ENCODE data around the gene TRAM2. TPM values are rescaled to one million over a fixed set of nuclear protein-coding genes. Genes with fewer than 3 reads are reported as not detected.

The TRAM2 gene
- total RNA-seq, 2 donors from 2014 or later, result 40.0 to 41.8 TPM

- Histone ChIP-seq H3K36me3 (no peaks in the 10 kb centered on the region), H3K4me1 (ENCODE audit: control insufficient read depth in 1 of 2, low read depth in 2 of 2) (peaks cover 8 to 25% of the 10 kb centered on the region in 2 donors), H3K27me3 (replicated peaks; ENCODE audit: insufficient read depth) (no peaks in the 10 kb centered on the region), H3K9me3 (no peaks in the 10 kb centered on the region), H3K27ac (no peak overlapping the region), H3K4me3 (no peak overlapping the region)
- DNase-seq (ENCODE audit: low spot score) (no peak), ATAC-seq (ENCODE audit: insufficient number of reproducible peaks, low FRiP score, low read depth) (no peak)
- TF ChIP-seq CTCF (IDR thresholded peaks at IDR 0.05), result no peak
Observed at GRCh38 chr6:52579006-52579660, 2.3 kb upstream of the TRAM2 start.

DNA sequence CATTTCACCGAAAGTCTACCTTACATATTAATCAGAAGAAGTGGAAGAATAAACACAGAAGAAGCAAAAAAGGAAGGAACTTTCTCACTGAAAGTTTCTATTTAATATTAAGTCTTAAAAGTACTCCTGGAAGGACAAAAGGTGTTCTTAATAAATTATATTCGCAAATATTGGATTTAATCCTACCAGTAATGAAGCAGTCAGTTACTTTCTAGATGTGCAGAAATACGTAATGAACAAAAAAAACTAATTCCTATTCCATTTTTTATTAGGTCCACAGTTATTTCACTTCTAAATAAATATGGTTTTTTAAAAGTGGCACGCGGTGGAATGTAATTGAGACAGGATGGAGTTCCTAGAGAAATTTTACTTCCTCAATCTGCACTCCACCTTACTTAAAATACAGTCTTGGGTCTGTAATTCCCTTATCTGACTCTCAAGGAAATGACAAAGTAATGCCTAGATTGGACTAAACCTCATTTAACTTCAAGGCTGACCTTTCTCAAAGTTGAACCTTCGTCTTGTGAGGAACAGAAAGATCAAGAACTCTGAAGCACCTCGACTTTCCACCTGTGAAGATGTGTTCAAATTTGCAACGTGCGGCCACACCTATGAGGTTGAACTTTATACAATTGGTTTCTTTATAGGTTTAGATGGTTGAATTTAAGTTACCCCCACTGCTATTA, 1.1 kb upstream of the TRAM2 start:
- no peak for DNase-seq (ENCODE audit: low spot score)
- ATAC-seq (ENCODE audit: insufficient number of reproducible peaks, low FRiP score, low read depth), result no peak
- Histone ChIP-seq H3K27ac (peak overlapping the region; percentile 97 to 99), H3K4me3 (peak overlapping the region; percentile 91), H3K27me3 (replicated peaks; ENCODE audit: insufficient read depth) (no peaks in the 10 kb centered on the region), H3K4me1 (ENCODE audit: control insufficient read depth in 1 of 2, low read depth in 2 of 2) (peaks cover 18 to 37% of the 10 kb centered on the region in 2 donors), H3K9me3 (no peaks in the 10 kb centered on the region), H3K36me3 (no peaks in the 10 kb centered on the region)
- TF ChIP-seq CTCF (IDR thresholded peaks at IDR 0.05), result no peak

DNA sequence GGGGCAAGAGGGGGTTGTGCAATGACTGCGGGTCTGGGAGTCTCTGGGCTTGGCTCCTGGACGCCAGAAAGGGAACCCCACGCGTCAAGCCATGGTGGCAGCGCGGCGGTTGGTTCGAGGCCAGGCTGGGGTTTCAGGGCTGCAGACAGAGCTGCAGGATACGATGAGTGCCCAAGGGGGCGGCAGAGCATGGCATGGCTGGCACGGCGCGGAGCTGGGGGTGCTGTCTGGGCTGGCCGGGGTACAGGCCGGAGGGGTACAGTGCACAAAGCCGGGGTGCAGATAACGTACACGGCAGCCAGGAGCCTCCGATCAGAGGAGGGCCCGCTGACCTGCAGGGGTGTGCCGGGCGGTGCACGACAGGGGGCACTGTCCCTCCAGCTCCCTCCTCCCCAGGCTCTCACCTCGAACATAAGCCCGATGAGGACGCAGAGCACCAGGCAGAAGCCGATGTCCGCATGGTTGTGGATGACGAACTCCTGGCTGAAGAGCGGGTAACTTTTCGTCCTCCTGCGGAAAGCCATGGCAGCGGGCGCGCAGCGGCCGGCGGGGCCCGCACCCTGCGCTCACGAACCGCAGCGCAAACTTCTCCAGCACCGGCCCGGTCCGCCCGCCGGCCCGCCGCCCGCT, 353 bp downstream of the TRAM2 start:
- peak; percentile 48 for TF ChIP-seq CTCF (IDR thresholded peaks at IDR 0.05)
- H3K27ac ChIP-seq, result peak overlapping the region; percentile 84 to 85
- H3K36me3 ChIP-seq, result no peaks in the 10 kb centered on the region
- no peaks in the 10 kb centered on the region for H3K27me3 ChIP-seq (replicated peaks; ENCODE audit: insufficient read depth)
- ATAC-seq (ENCODE audit: insufficient number of reproducible peaks, low FRiP score, low read depth) (peak; percentile 37), DNase-seq (ENCODE audit: low spot score) (no peak)
- peaks cover 24 to 51% of the 10 kb centered on the region in 2 donors for H3K4me1 ChIP-seq (ENCODE audit: control insufficient read depth in 1 of 2, low read depth in 2 of 2)
- H3K4me3 ChIP-seq, result peak overlapping the region; percentile 91
- H3K9me3 ChIP-seq, result no peaks in the 10 kb centered on the region

DNA sequence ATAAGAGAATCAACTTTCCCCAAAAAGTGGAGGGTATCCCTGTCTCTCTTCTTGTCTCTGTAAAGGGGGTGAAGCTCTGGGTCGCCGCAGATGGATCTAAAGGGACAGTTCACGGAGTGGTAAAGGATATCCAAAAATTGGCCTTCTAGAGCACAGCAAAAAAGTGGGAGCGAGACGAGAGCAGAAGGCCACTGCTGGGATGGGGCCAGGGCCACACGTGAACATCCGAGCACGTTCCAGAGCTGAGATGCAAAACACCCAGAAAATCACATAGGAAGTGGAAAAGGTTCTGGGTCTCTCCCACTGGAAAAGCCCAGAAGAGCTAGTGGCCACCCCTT, 837 bp downstream of the TRAM2 start:
- H3K4me3 ChIP-seq, result peak overlapping the region; percentile 91
- DNase-seq (ENCODE audit: low spot score), result no peak
- no peaks in the 10 kb centered on the region for H3K27me3 ChIP-seq (replicated peaks; ENCODE audit: insufficient read depth)
- H3K4me1 ChIP-seq (ENCODE audit: control insufficient read depth in 1 of 2, low read depth in 2 of 2), result peaks cover 25 to 56% of the 10 kb centered on the region in 2 donors
- peak overlapping the region; percentile 84 to 85 for H3K27ac ChIP-seq
- peak; percentile 4 for ATAC-seq (ENCODE audit: insufficient number of reproducible peaks, low FRiP score, low read depth)
- H3K9me3 ChIP-seq, result no peaks in the 10 kb centered on the region
- TF ChIP-seq CTCF (IDR thresholded peaks at IDR 0.05), result no peak
- H3K36me3 ChIP-seq, result no peaks in the 10 kb centered on the region

DNA sequence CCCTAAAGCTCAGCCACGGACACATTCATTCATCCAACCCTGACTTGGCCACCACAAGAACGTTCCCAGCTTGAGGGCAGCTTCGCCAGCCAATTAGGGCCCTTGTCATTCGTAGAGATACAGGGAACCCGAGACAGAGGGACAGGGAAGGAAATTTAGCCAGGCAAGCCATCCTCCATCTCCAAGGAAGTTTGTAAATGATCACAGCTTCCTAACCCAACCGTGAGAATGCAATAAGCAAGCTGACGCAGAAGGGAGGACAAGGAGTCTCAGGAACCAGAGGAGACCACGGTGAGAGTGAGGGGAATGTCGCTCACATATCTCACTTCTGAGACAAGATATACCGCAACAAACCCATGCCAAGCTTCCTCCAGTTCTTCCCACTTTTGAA, 1.4 kb downstream of the TRAM2 start:
- H3K4me1 ChIP-seq (ENCODE audit: control insufficient read depth in 1 of 2, low read depth in 2 of 2), result peaks cover 30 to 61% of the 10 kb centered on the region in 2 donors
- peak overlapping the region; percentile 91 for H3K4me3 ChIP-seq
- no peaks in the 10 kb centered on the region for H3K36me3 ChIP-seq
- H3K27me3 ChIP-seq (replicated peaks; ENCODE audit: insufficient read depth), result no peaks in the 10 kb centered on the region
- ATAC-seq (ENCODE audit: insufficient number of reproducible peaks, low FRiP score, low read depth) (no peak), DNase-seq (ENCODE audit: low spot score) (no peak)
- peak overlapping the region; percentile 84 to 85 for H3K27ac ChIP-seq
- H3K9me3 ChIP-seq, result no peaks in the 10 kb centered on the region
- TF ChIP-seq CTCF (IDR thresholded peaks at IDR 0.05), result no peak
